Measurements from ENCODE around the gene KIAA1549.

The KIAA1549 gene

GRCh38 chr7:138802706-138803105 lies 178.5 kb downstream of the KIAA1549 start:
- Histone ChIP-seq H3K36me3 (replicated peaks; ENCODE audit: low read depth, low read length) (no peaks in the 10 kb centered on the region), H3K27ac (ENCODE audit: low read length) (no peak overlapping the region), H2AFZ (ENCODE audit: low read depth, low read length) (no peak overlapping the region), H3K4me2 (ENCODE audit: low read length) (no peak overlapping the region), H3K9ac (ENCODE audit: low read length) (no peak overlapping the region), H4K20me1 (ENCODE audit: insufficient read depth, low read length) (no peaks in the 10 kb centered on the region), H3K9me3 (ENCODE audit: insufficient read depth, low read length) (no peaks in the 10 kb centered on the region), H3K4me1 (ENCODE audit: low read length) (no peaks in the 10 kb centered on the region), H3K27me3 (ENCODE audit: low read depth, low read length) (no peaks in the 10 kb centered on the region), H3K4me3 (ENCODE audit: low read length) (no peak overlapping the region), H3K79me2 (ENCODE audit: low read length) (no peaks in the 10 kb centered on the region)
- TF ChIP-seq, protein P1, sequence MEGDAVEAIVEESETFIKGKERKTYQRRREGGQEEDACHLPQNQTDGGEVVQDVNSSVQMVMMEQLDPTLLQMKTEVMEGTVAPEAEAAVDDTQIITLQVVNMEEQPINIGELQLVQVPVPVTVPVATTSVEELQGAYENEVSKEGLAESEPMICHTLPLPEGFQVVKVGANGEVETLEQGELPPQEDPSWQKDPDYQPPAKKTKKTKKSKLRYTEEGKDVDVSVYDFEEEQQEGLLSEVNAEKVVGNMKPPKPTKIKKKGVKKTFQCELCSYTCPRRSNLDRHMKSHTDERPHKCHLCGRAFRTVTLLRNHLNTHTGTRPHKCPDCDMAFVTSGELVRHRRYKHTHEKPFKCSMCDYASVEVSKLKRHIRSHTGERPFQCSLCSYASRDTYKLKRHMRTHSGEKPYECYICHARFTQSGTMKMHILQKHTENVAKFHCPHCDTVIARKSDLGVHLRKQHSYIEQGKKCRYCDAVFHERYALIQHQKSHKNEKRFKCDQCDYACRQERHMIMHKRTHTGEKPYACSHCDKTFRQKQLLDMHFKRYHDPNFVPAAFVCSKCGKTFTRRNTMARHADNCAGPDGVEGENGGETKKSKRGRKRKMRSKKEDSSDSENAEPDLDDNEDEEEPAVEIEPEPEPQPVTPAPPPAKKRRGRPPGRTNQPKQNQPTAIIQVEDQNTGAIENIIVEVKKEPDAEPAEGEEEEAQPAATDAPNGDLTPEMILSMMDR (IDR thresholded peaks at IDR 0.05; ENCODE audit: low read depth, low read length), result no peak
- TF ChIP-seq EZH2phosphoT487 (IDR thresholded peaks at IDR 0.05; ENCODE audit: low read depth), result no peak

- no peaks in the 10 kb centered on the region for H3K79me2 ChIP-seq (ENCODE audit: low read length)
- H3K4me3 ChIP-seq (ENCODE audit: low read length), result no peak overlapping the region
These were observed 179.9 kb downstream of the KIAA1549 start for GRCh38 chr7:138801256-138801655.

GRCh38 chr7:138799336-138800000 lies 181.7 kb downstream of the KIAA1549 start:
- Histone ChIP-seq H3K36me3 (replicated peaks; ENCODE audit: low read depth, low read length) (no peaks in the 10 kb centered on the region), H3K4me2 (ENCODE audit: low read length) (no peak overlapping the region), H3K27me3 (ENCODE audit: low read depth, low read length) (no peaks in the 10 kb centered on the region), H3K27ac (ENCODE audit: low read length) (no peak overlapping the region), H3K9me3 (ENCODE audit: insufficient read depth, low read length) (no peaks in the 10 kb centered on the region), H4K20me1 (ENCODE audit: insufficient read depth, low read length) (no peaks in the 10 kb centered on the region), H3K4me1 (ENCODE audit: low read length) (no peaks in the 10 kb centered on the region), H3K9ac (ENCODE audit: low read length) (no peak overlapping the region), H2AFZ (ENCODE audit: low read depth, low read length) (no peak overlapping the region), H3K4me3 (ENCODE audit: low read length) (no peak overlapping the region), H3K79me2 (ENCODE audit: low read length) (no peaks in the 10 kb centered on the region)
- TF ChIP-seq, protein P1 (IDR thresholded peaks at IDR 0.05; ENCODE audit: low read depth, low read length), result no peak
- TF ChIP-seq EZH2phosphoT487 (IDR thresholded peaks at IDR 0.05; ENCODE audit: low read depth), result no peak

More at GRCh38 chr7:138801256-138801655, 179.9 kb downstream of the KIAA1549 start:
- no peaks in the 10 kb centered on the region for H3K36me3 ChIP-seq (replicated peaks; ENCODE audit: low read depth, low read length)
- TF ChIP-seq EZH2phosphoT487 (IDR thresholded peaks at IDR 0.05; ENCODE audit: low read depth), result no peak
- TF ChIP-seq, protein P1 (IDR thresholded peaks at IDR 0.05; ENCODE audit: low read depth, low read length), result no peak
- no peaks in the 10 kb centered on the region for H3K9me3 ChIP-seq (ENCODE audit: insufficient read depth, low read length)
- H3K4me1 ChIP-seq (ENCODE audit: low read length), result no peaks in the 10 kb centered on the region
- no peak overlapping the region for H3K9ac ChIP-seq (ENCODE audit: low read length)
- H3K27ac ChIP-seq (ENCODE audit: low read length), result no peak overlapping the region
- no peaks in the 10 kb centered on the region for H4K20me1 ChIP-seq (ENCODE audit: insufficient read depth, low read length)
- no peak overlapping the region for H3K4me2 ChIP-seq (ENCODE audit: low read length)
- H3K27me3 ChIP-seq (ENCODE audit: low read depth, low read length), result no peaks in the 10 kb centered on the region
- no peak overlapping the region for H2AFZ ChIP-seq (ENCODE audit: low read depth, low read length)

GRCh38 chr7:138798836-138799235 lies 182.4 kb downstream of the KIAA1549 start:
- no peak overlapping the region for H3K4me2 ChIP-seq (ENCODE audit: low read length)
- H3K4me3 ChIP-seq (ENCODE audit: low read length), result no peak overlapping the region
- no peaks in the 10 kb centered on the region for H4K20me1 ChIP-seq (ENCODE audit: insufficient read depth, low read length)
- no peaks in the 10 kb centered on the region for H3K4me1 ChIP-seq (ENCODE audit: low read length)
- no peak overlapping the region for H3K27ac ChIP-seq (ENCODE audit: low read length)
- no peaks in the 10 kb centered on the region for H3K9me3 ChIP-seq (ENCODE audit: insufficient read depth, low read length)
- no peak overlapping the region for H3K9ac ChIP-seq (ENCODE audit: low read length)
- H3K79me2 ChIP-seq (ENCODE audit: low read length), result no peaks in the 10 kb centered on the region
- H2AFZ ChIP-seq (ENCODE audit: low read depth, low read length), result no peak overlapping the region
- no peaks in the 10 kb centered on the region for H3K36me3 ChIP-seq (replicated peaks; ENCODE audit: low read depth, low read length)
- TF ChIP-seq EZH2phosphoT487 (IDR thresholded peaks at IDR 0.05; ENCODE audit: low read depth), result no peak
- TF ChIP-seq, protein P1 (IDR thresholded peaks at IDR 0.05; ENCODE audit: low read depth, low read length), result no peak
- no peaks in the 10 kb centered on the region for H3K27me3 ChIP-seq (ENCODE audit: low read depth, low read length)

Measured in OCI-LY3 (cell line).